PC-9 (cell line): ENCODE measurements around the gene TLX2. TPM values are rescaled to one million over a fixed set of nuclear protein-coding genes. Genes with fewer than 3 reads are reported as not detected.

ENCODE experiments used
- BruUV-seq: library from RNA; stranded (reverse); fragments of 400-500 nt; replicated peaks from 2 replicates; lab custom pipeline; 2021; lab: Mats Ljungman, UMichigan
- CTCF ChIA-PET: fragments of 300-600 bp; sonication (Branson Sonifier 250); formaldehyde crosslinking; loops from one replicate; lab custom pipeline; 2022; ENCODE audit warnings: antibody characterized with exemption; lab: Charles Lee
- POLR2A ChIA-PET: fragments of 300-600 bp; sonication (Branson Sonifier 250); formaldehyde crosslinking; loops from one replicate; lab custom pipeline; 2022; ENCODE audit warnings: antibody characterized with exemption; ENCODE audit not compliant: unreplicated experiment; lab: Charles Lee
- DNase-seq, 2 experiments: peaks; one replicate each; pipeline versions ENCODE4 v3.0.0 to v3.0.0-alpha.2; 2015 to 2022; ENCODE audit warnings: mixed read lengths in 1 of 2
- H2AFZ ChIP-seq: fragments of 200-600 bp; sonication (generic); 2 replicates; pipeline ENCODE4 v1.8.1; 2017; ENCODE audit warnings: antibody characterized with exemption
- H3F3A ChIP-seq: fragments of 200-600 bp; sonication (generic); 2 replicates; pipeline ENCODE4 v1.8.1; 2017; ENCODE audit warnings: antibody characterized with exemption, mild to moderate bottlenecking, low read depth; ENCODE audit not compliant: insufficient read depth
- H3K27ac ChIP-seq: fragments of 200-600 bp; sonication (generic); 2 replicates; pipeline ENCODE4 v1.6.1; 2016; ENCODE audit warnings: mixed run types
- H3K27me3 ChIP-seq: fragments of 200-600 bp; sonication (generic); 2 replicates; pipeline ENCODE4 v1.6.1; 2016; ENCODE audit warnings: low read depth, mixed run types; ENCODE audit not compliant: insufficient read depth
- H3K36me3 ChIP-seq: fragments of 200-600 bp; sonication (generic); 2 replicates; pipeline ENCODE4 v1.6.1; 2016; ENCODE audit warnings: low read depth, mixed run types
- H3K4me1 ChIP-seq: fragments of 200-600 bp; sonication (generic); replicated peaks from 2 replicates; pipeline ENCODE4 v1.6.1; 2016; ENCODE audit warnings: mixed run types; ENCODE audit not compliant: insufficient read depth
- H3K4me2 ChIP-seq: fragments of 200-600 bp; sonication (generic); 2 replicates; pipeline ENCODE4 v1.6.1; 2017; ENCODE audit warnings: mixed run types
- H3K4me3 ChIP-seq: fragments of 200-600 bp; sonication (generic); 2 replicates; pipeline ENCODE4 v1.6.1; 2016; ENCODE audit warnings: mixed run types
- H3K79me2 ChIP-seq: fragments of 200-600 bp; sonication (generic); 2 replicates; pipeline ENCODE4 v1.6.1; 2017; ENCODE audit warnings: low read depth, mixed run types
- H3K9me2 ChIP-seq: fragments of 200-600 bp; sonication (generic); 2 replicates; pipeline ENCODE4 v1.8.1; 2017; ENCODE audit warnings: mild to moderate bottlenecking; ENCODE audit not compliant: insufficient read depth
- H3K9me3 ChIP-seq: fragments of 200-600 bp; sonication (generic); 2 replicates; pipeline ENCODE4 v1.8.1; 2016; ENCODE audit warnings: low read depth; ENCODE audit not compliant: insufficient read depth
- H4K20me1 ChIP-seq: fragments of 200-600 bp; sonication (generic); 2 replicates; pipeline ENCODE4 v1.8.1; 2017; ENCODE audit not compliant: insufficient read depth
- CTCF ChIP-seq: fragments of 200-600 bp; sonication (generic); conservative IDR thresholded peaks from 2 replicates; pipeline ENCODE4 v1.6.1; 2017; ENCODE audit warnings: mixed run types, antibody characterized with exemption, mild to moderate bottlenecking, moderate library complexity
- EZH2 ChIP-seq: fragments of 200-600 bp; sonication (generic); IDR thresholded peaks from 2 replicates; pipeline ENCODE4 v1.8.0; 2017; ENCODE audit warnings: antibody characterized with exemption, low read depth
- intact Hi-C: fragments of 100-400 bp; cut with micrococcal nuclease; formaldehyde crosslinking; loops from one replicate; pipeline ENCODE4 v1.10.0; 2022; ENCODE audit not compliant: unreplicated experiment
- total RNA-seq: library from RNA; stranded (reverse); gene quantifications from 2 replicates; pipeline ENCODE4 v1.2.3, GENCODE V29; 2021

The TLX2 gene
- total RNA-seq, 1 experiment from 2014 or later, result 3.1 TPM

GRCh38 chr2:74524005-74524404, 9.8 kb downstream of the TLX2 start:
- ChIA-PET CTCF (no interaction called here), POLR2A (no interaction called here)
- Histone ChIP-seq H3K79me2 (peaks cover 23% of the 10 kb centered on the region), H3K4me2 (no peak overlapping the region), H3K36me3 (peaks cover 18% of the 10 kb centered on the region), H3K9me3 (no peaks in the 10 kb centered on the region), H3K27me3 (no peaks in the 10 kb centered on the region), H3F3A (peaks cover 6% of the 10 kb centered on the region; the same call in 1 of the 2 replicates), H3K27ac (no peak overlapping the region), H4K20me1 (peaks cover 9% of the 10 kb centered on the region; the same call in 1 of the 2 replicates), H2AFZ (no peak overlapping the region), H3K4me1 (peaks cover 10% of the 10 kb centered on the region), H3K4me3 (no peak overlapping the region), H3K9me2 (no peaks in the 10 kb centered on the region)
- DNase-seq, result no peak
- intact Hi-C loops, result no loop called here
- TF ChIP-seq CTCF (no peak), EZH2 (no peak)
- BruUV-seq, result no TSS peak

GRCh38 chr2:74524955-74525716, 10.9 kb downstream of the TLX2 start:
- intact Hi-C loops, result no loop called here
- no peak for DNase-seq
- Histone ChIP-seq H3K4me2 (no peak overlapping the region), H3K4me3 (no peak overlapping the region), H3K27me3 (no peaks in the 10 kb centered on the region), H3F3A (peaks cover 6% of the 10 kb centered on the region; the same call in 1 of the 2 replicates), H3K27ac (no peak overlapping the region), H3K4me1 (peaks cover 10% of the 10 kb centered on the region), H3K36me3 (peaks cover 18% of the 10 kb centered on the region), H3K9me3 (no peaks in the 10 kb centered on the region), H4K20me1 (peaks cover 9% of the 10 kb centered on the region; the same call in 1 of the 2 replicates), H3K79me2 (peaks cover 27% of the 10 kb centered on the region), H2AFZ (no peak overlapping the region), H3K9me2 (no peaks in the 10 kb centered on the region)
- ChIA-PET CTCF (no interaction called here), POLR2A (no interaction called here)
- BruUV-seq, result no TSS peak
- no peak for TF ChIP-seq CTCF
- TF ChIP-seq EZH2, result no peak

- Histone ChIP-seq H3K27me3 (no peaks in the 10 kb centered on the region), H2AFZ (no peak within 1 kb of the TSS), H3K4me3 (no peak within 1 kb of the TSS), H3K4me2 (no peak within 1 kb of the TSS), H3K27ac (no peak within 1 kb of the TSS), H4K20me1 (peaks cover 9% of the 10 kb centered on the region; the same call in 1 of the 2 replicates), H3F3A (peaks cover 6% of the 10 kb centered on the region; the same call in 1 of the 2 replicates), H3K4me1 (peaks cover 15% of the 10 kb centered on the region), H3K9me3 (no peaks in the 10 kb centered on the region), H3K79me2 (peaks cover 32% of the 10 kb centered on the region), H3K9me2 (no peaks in the 10 kb centered on the region), H3K36me3 (peaks cover 18% of the 10 kb centered on the region)
- TF ChIP-seq EZH2 (no peak), CTCF (no peak)
- BruUV-seq, result no TSS peak
- ChIA-PET CTCF (no interaction called here), POLR2A (interaction anchor here (0.5 kb wide), 1 partner anchor 60 kb away, joined by 7 read pairs; no protein-coding TSS in a partner anchor)
- DNase-seq, result peak in 1 of 2 experiments; percentile 69
- intact Hi-C loops, result no loop called here
These were observed 11.7 kb downstream of the TLX2 start, which contains the start of gene DQX1 for GRCh38 chr2:74525717-74526648. Gene DQX1, minus strand, starts transcription at chr2:74526231. Its CDS starts 502 bp downstream, at chr2:74525729.
